ENCODE data around the gene EFNA5. TPM values are rescaled to one million over a fixed set of nuclear protein-coding genes. Genes with fewer than 3 reads are reported as not detected.

Gene EFNA5
- polyA plus RNA-seq, 1 donor (not counting 4 experiments of a cell fraction or from before 2014, with no cell fraction given), result 4.8 TPM

DNA sequence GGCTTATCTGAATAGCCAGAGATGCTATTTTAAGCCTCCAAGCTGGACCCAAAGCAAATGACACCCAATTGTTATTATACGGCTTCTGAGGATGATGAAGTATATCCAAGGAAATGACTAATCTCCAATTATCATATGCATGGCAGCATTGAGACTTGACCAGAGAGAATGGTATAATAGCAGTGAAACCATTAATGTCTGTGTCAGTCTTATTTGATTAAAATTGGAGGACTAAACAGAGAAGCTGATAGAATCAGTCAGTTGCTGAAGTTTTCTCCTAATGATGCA lies 200.5 kb downstream of the EFNA5 start:
- peaks cover 83% of the 10 kb centered on the region for H3K4me1 ChIP-seq (ENCODE audit: control insufficient read depth, extremely low read depth, insufficient read depth, low read length)
- H2AFZ ChIP-seq (ENCODE audit: control insufficient read depth, low read length), result no peak overlapping the region
- H3K9ac ChIP-seq (ENCODE audit: control insufficient read depth, extremely low read depth, insufficient read depth, low read length), result peak overlapping the region; percentile 54
- no peaks in the 10 kb centered on the region for H3K9me1 ChIP-seq (ENCODE audit: control insufficient read depth, extremely low read depth, insufficient read depth, low read length)
- no peaks in the 10 kb centered on the region for H3K36me3 ChIP-seq (ENCODE audit: control insufficient read depth in 2 of 2, extremely low read depth in 1 of 2, insufficient read depth in 2 of 2, low read length in 2 of 2)
- no peaks in the 10 kb centered on the region for H3K9me3 ChIP-seq (ENCODE audit: control insufficient read depth, low read depth, low read length)
- no peak for FAIRE-seq
- H4K20me1 ChIP-seq (ENCODE audit: control insufficient read depth, extremely low read depth, insufficient read depth, low read length), result no peaks in the 10 kb centered on the region
- peaks cover 2% of the 10 kb centered on the region for H3K79me2 ChIP-seq (ENCODE audit: control insufficient read depth, insufficient read depth, low read length)
- peak overlapping the region in 2 of 3 experiments; percentile 22 to 32 for H3K4me3 ChIP-seq (ENCODE audit: control insufficient read depth in 2 of 3, extremely low read depth in 1 of 3, insufficient read depth in 2 of 3, low read depth in 1 of 3, low read length in 3 of 3)
- peak overlapping the region; percentile 83 for H3K4me2 ChIP-seq (ENCODE audit: control insufficient read depth, extremely low read depth, insufficient read depth, low read depth, low read length)
- DNase-seq (ENCODE audit: low read depth, low spot score), result no peak
- peak overlapping the region; percentile 87 for H3K27ac ChIP-seq (ENCODE audit: control insufficient read depth, insufficient read depth, low read length)
- H3K27me3 ChIP-seq (ENCODE audit: control insufficient read depth, extremely low read depth, insufficient read depth, low read length), result no peaks in the 10 kb centered on the region
- dilution Hi-C loops (cut with MboI; ENCODE audit: extremely low pct_ligation_motif_present, low sequenced_read_pairs), result no loop called here
- TF ChIP-seq EZH2 (IDR thresholded peaks at IDR 0.05; ENCODE audit: low read length), result no peak
- TF ChIP-seq, protein P1, sequence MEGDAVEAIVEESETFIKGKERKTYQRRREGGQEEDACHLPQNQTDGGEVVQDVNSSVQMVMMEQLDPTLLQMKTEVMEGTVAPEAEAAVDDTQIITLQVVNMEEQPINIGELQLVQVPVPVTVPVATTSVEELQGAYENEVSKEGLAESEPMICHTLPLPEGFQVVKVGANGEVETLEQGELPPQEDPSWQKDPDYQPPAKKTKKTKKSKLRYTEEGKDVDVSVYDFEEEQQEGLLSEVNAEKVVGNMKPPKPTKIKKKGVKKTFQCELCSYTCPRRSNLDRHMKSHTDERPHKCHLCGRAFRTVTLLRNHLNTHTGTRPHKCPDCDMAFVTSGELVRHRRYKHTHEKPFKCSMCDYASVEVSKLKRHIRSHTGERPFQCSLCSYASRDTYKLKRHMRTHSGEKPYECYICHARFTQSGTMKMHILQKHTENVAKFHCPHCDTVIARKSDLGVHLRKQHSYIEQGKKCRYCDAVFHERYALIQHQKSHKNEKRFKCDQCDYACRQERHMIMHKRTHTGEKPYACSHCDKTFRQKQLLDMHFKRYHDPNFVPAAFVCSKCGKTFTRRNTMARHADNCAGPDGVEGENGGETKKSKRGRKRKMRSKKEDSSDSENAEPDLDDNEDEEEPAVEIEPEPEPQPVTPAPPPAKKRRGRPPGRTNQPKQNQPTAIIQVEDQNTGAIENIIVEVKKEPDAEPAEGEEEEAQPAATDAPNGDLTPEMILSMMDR (optimal IDR thresholded peaks at IDR 0.05 in 1 of 3, IDR thresholded peaks at IDR 0.05 in 1 of 3, conservative IDR thresholded peaks at IDR 0.05 in 1 of 3; ENCODE audit: extremely low read depth in 1 of 3, insufficient read depth in 2 of 3, low read length in 3 of 3), result no peak

DNA sequence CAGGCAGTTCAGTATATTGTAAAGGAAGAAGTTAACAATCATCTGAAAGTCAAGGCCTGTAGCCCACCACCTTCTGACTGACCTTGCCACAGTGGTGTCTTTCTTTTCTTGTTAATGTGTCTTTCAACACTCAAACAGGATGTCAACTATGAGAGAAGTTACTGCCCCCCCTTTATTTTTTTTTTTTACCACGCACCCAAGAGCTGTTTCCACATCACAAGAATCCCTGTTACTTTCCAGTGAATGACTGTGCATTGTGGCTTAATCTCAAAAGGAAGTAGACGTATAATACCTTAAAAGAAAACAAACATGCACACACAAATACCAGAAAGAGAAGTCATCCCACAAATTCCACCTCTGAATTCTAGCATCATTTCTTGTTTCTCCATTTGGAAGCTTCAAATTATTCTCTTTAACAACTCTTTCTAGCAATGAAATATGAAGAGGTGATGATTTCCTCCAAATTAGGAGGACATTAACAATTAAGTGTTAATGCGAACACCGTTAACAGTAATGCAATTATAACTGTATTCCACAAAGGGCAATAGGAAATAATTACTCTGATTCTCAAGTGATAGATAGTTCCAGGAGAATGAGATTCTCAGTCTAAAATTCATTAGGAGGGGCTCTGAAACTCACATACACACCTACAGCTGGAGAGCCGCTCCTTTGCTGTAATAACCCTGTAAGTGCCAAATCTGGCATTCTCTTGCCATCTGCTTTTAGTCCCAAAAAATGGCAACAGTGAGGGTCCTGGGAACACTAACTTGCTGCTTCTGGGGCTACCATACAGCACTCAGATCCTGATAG lies 201.0 kb downstream of the EFNA5 start:
- H3K9me3 ChIP-seq (ENCODE audit: control insufficient read depth, low read depth, low read length), result no peaks in the 10 kb centered on the region
- no peaks in the 10 kb centered on the region for H3K9me1 ChIP-seq (ENCODE audit: control insufficient read depth, extremely low read depth, insufficient read depth, low read length)
- no peaks in the 10 kb centered on the region for H3K27me3 ChIP-seq (ENCODE audit: control insufficient read depth, extremely low read depth, insufficient read depth, low read length)
- dilution Hi-C loops (cut with MboI; ENCODE audit: extremely low pct_ligation_motif_present, low sequenced_read_pairs), result no loop called here
- peak overlapping the region in 2 of 3 experiments; percentile 22 to 32 for H3K4me3 ChIP-seq (ENCODE audit: control insufficient read depth in 2 of 3, extremely low read depth in 1 of 3, insufficient read depth in 2 of 3, low read depth in 1 of 3, low read length in 3 of 3)
- H4K20me1 ChIP-seq (ENCODE audit: control insufficient read depth, extremely low read depth, insufficient read depth, low read length), result no peaks in the 10 kb centered on the region
- FAIRE-seq (peak; percentile 83), DNase-seq (ENCODE audit: low read depth, low spot score) (peak; percentile 61)
- no peaks in the 10 kb centered on the region for H3K36me3 ChIP-seq (ENCODE audit: control insufficient read depth in 2 of 2, extremely low read depth in 1 of 2, insufficient read depth in 2 of 2, low read length in 2 of 2)
- peak overlapping the region; percentile 87 for H3K27ac ChIP-seq (ENCODE audit: control insufficient read depth, insufficient read depth, low read length)
- peaks cover 82% of the 10 kb centered on the region for H3K4me1 ChIP-seq (ENCODE audit: control insufficient read depth, extremely low read depth, insufficient read depth, low read length)
- peak overlapping the region; percentile 54 for H3K9ac ChIP-seq (ENCODE audit: control insufficient read depth, extremely low read depth, insufficient read depth, low read length)
- H2AFZ ChIP-seq (ENCODE audit: control insufficient read depth, low read length), result no peak overlapping the region
- H3K79me2 ChIP-seq (ENCODE audit: control insufficient read depth, insufficient read depth, low read length), result peaks cover 2% of the 10 kb centered on the region
- H3K4me2 ChIP-seq (ENCODE audit: control insufficient read depth, extremely low read depth, insufficient read depth, low read depth, low read length), result peak overlapping the region; percentile 83
- no peak for TF ChIP-seq EZH2 (IDR thresholded peaks at IDR 0.05; ENCODE audit: low read length)
- TF ChIP-seq, protein P1 (optimal IDR thresholded peaks at IDR 0.05 in 1 of 3, IDR thresholded peaks at IDR 0.05 in 1 of 3, conservative IDR thresholded peaks at IDR 0.05 in 1 of 3; ENCODE audit: extremely low read depth in 1 of 3, insufficient read depth in 2 of 3, low read length in 3 of 3), result no peak

All from keratinocyte (primary cell).